Ishikawa (cell line): ENCODE measurements around the gene IL4.

ENCODE experiments used
- CEBPB ChIP-seq: IDR thresholded peaks from 2 replicates; pipeline ENCODE4 v1.6.1; 2012
- EGR1 ChIP-seq: IDR thresholded peaks from 2 replicates; pipeline ENCODE4 v1.6.1; 2012
- FOXM1 ChIP-seq: IDR thresholded peaks from 2 replicates; pipeline ENCODE4 v1.6.1; 2012; ENCODE audit warnings: low read depth, borderline replicate concordance
- NFIC ChIP-seq: IDR thresholded peaks from 2 replicates; pipeline ENCODE4 v1.6.1; 2012
- RAD21 ChIP-seq: IDR thresholded peaks from 2 replicates; pipeline ENCODE4 v1.6.1; 2012; ENCODE audit warnings: low read depth
- REST ChIP-seq: IDR thresholded peaks from 2 replicates; pipeline ENCODE4 v1.6.1; 2012; ENCODE audit warnings: low read depth, mild to moderate bottlenecking
- TAF1 ChIP-seq: IDR thresholded peaks from 2 replicates; pipeline ENCODE4 v1.6.1; 2012; ENCODE audit warnings: low read depth, mild to moderate bottlenecking
- TCF12 ChIP-seq: IDR thresholded peaks from 2 replicates; pipeline ENCODE4 v1.6.1; 2012; ENCODE audit warnings: low read depth
- YY1 ChIP-seq: IDR thresholded peaks from 2 replicates; pipeline ENCODE4 v1.6.1; 2012; ENCODE audit warnings: low read depth
- ZBTB7A ChIP-seq: IDR thresholded peaks from 2 replicates; pipeline ENCODE4 v1.6.1; 2012; ENCODE audit warnings: low read depth
- TF ChIP-seq, protein P1 (sequence below): IDR thresholded peaks from 2 replicates; pipeline ENCODE4 v1.6.1; 2012

DNA sequence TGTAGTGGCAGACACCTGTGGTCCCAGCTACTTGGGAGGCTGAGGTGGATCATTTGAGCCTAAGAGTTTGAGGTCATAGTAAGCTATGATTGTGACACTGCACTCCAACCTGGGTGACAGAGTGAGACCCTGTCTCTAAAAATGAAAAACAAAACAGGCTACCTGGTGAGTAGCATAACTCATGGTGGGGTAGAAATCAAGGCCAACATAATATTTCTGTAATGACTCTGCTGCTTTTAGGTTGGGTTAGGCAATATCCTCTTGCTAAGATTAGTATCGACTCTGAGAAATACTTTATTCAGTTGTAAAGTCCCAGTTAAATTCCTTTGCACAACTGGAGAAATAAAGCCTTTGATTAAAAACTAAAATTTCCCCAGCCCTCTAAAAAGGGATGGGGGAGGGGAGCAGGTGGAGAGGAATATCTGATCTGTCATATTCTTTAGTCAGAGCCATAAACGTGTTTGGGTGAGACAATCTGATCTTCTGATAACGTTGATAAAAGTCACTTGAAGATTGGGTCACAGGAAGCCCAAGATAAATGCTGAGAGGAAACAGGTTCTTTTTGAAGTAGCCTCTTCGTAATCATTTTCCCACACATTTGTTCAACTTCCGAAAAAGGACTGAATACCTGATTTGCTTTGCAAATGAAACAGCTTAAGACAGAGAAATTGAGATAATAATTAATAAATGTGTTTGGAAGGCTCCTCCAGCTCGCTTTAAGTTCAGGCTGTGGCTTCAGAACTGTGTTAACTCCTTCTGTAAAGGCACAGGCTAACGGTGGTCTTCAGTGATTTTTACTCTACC, 14.9 kb downstream of the IL4 start:
- no peak for TF ChIP-seq RAD21
- TF ChIP-seq TAF1 = no peak
- TF ChIP-seq REST = no peak
- TF ChIP-seq CEBPB = no peak
- TF ChIP-seq FOXM1 = no peak
- TF ChIP-seq, protein P1, sequence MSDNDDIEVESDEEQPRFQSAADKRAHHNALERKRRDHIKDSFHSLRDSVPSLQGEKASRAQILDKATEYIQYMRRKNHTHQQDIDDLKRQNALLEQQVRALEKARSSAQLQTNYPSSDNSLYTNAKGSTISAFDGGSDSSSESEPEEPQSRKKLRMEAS = no peak
- TF ChIP-seq NFIC = no peak
- TF ChIP-seq EGR1 = no peak
- TF ChIP-seq YY1 = no peak
- no peak for TF ChIP-seq TCF12
- no peak for TF ChIP-seq ZBTB7A
